A549 treated with GW870086 at 1 μM for 4 hours (cell line): Measurements from ENCODE around the gene BCL2L14. TPM values are rescaled to one million over a fixed set of nuclear protein-coding genes. Genes with fewer than 3 reads are reported as not detected.

ENCODE experiments used
- total RNA-seq: library from RNA; stranded (reverse); fragments of 200-300 nt; extraction: Qiagen RNA extraction; gene quantifications from 5 replicates; pipeline ENCODE4 v1.2.3, GENCODE V29; 2022; ENCODE audit warnings: low read depth

The BCL2L14 gene
- 0.10 TPM in 1 of 5 replicates, not detected in the others for total RNA-seq

GRCh38 chr12:12070674-12071656, at the start of gene BCL2L14:
TSS of gene BCL2L14 (plus strand) at chr12:12070939. CDS start at chr12:12079306, 8,367 bp downstream.

Other genes with a start within 250 kb of the BCL2L14 start
- 10.3 to 17.0 TPM (median 14.9 TPM) in 5 replicates for gene LRP6, start 196.1 kb downstream of the BCL2L14 start, total RNA-seq